DMS 273 treated with DMSO at 0.1 percent for 48 hours (cell line): ENCODE results near the gene ATP2A2.
"Not testable (repeated sequence)": the region's sequence is repeated elsewhere in the genome, so short reads cannot be mapped to it uniquely, and the experiment has no call there.

Source experiments
- DNase-seq: peaks from one replicate; lab custom pipeline; 2025; lab: John Stamatoyannopoulos, UW

Gene ATP2A2

GRCh38 chr12:110343114-110343513 lies 62.1 kb downstream of the ATP2A2 start:
- no peak for DNase-seq

GRCh38 chr12:110343736-110344555 lies 62.9 kb downstream of the ATP2A2 start:
- DNase-seq = no peak

GRCh38 chr12:110344657-110345056 lies 63.6 kb downstream of the ATP2A2 start:
- DNase-seq = no peak

GRCh38 chr12:110345176-110345661 lies 64.2 kb downstream of the ATP2A2 start:
- DNase-seq = no peak

- DNase-seq = no peak
Measured at GRCh38 chr12:110345963-110346362, 64.9 kb downstream of the ATP2A2 start.

GRCh38 chr12:110347767-110348166 lies 66.7 kb downstream of the ATP2A2 start:
- no peak for DNase-seq

- no peak for DNase-seq
Measured at GRCh38 chr12:110348431-110349059, 67.5 kb downstream of the ATP2A2 start.

GRCh38 chr12:110349096-110349495 lies 68.0 kb downstream of the ATP2A2 start:
- no peak for DNase-seq

GRCh38 chr12:110349514-110350151 lies 68.6 kb downstream of the ATP2A2 start:
- no peak for DNase-seq

- DNase-seq = no peak
Measured at GRCh38 chr12:110351119-110351518, 70.1 kb downstream of the ATP2A2 start.

GRCh38 chr12:110352401-110352800 lies 71.4 kb downstream of the ATP2A2 start:
- no peak for DNase-seq

GRCh38 chr12:110353211-110353965 lies 72.3 kb downstream of the ATP2A2 start:
- no peak for DNase-seq

GRCh38 chr12:110354172-110354780 lies 73.2 kb downstream of the ATP2A2 start:
- peak; percentile 27 for DNase-seq

GRCh38 chr12:110355073-110355472 lies 74.0 kb downstream of the ATP2A2 start:
- peak; percentile 5 for DNase-seq

- not testable (repeated sequence) for DNase-seq
Measured at GRCh38 chr12:110358384-110359097, 77.5 kb downstream of the ATP2A2 start.

GRCh38 chr12:110361216-110361615 lies 80.2 kb downstream of the ATP2A2 start:
- DNase-seq = no peak

- DNase-seq = no peak
Measured at GRCh38 chr12:110365489-110366320, 84.7 kb downstream of the ATP2A2 start.

GRCh38 chr12:110366321-110367142 lies 85.5 kb downstream of the ATP2A2 start:
- DNase-seq = no peak

- peak; percentile 77 for DNase-seq
Measured at GRCh38 chr12:110367181-110367864, 86.3 kb downstream of the ATP2A2 start.
